Measurements from ENCODE around the gene IL1RAP.

IL1RAP gene

DNA sequence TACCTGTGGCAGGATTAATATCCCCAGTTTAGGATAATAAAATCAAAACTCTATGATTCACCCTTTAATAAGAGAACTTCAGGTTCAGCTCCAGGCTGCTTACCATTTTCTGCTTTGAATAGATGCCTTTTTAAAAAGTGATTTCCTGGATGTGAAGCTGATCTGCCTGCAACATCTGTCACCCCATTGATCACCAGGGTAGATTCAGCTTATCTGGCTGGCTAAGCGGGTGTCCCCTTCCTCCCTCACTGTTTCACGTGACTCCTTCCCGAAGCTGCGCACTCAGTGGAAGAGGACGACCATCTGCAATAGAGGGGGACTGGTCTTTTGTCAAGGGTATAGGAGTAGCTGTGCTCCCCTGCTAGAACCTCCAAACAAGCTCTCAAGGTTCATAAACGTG lies 128.1 kb downstream of the IL1RAP start:
- no peaks in the 10 kb centered on the region for H3K4me1 ChIP-seq
- H3K4me3 ChIP-seq = no peak overlapping the region
- no peaks in the 10 kb centered on the region for H3K9me3 ChIP-seq (replicated peaks in 1 of 11)
- H3K27me3 ChIP-seq = no peaks in the 10 kb centered on the region
- no peak overlapping the region for H3K4me2 ChIP-seq
- peaks cover 0 to 26% (median 8%) of the 10 kb centered on the region in 11 experiments; a peak in 9 of 22 replicates for H3K36me3 ChIP-seq
- no peak overlapping the region for H3K27ac ChIP-seq
- H3K9ac ChIP-seq = no peak overlapping the region
- no peak for TF ChIP-seq Cebpa-rat (IDR thresholded peaks at IDR 0.05)
- H4K20me1 ChIP-seq = no peaks in the 10 kb centered on the region

- no peaks in the 10 kb centered on the region for H4K20me1 ChIP-seq
- H3K9ac ChIP-seq = no peak overlapping the region
- H3K27me3 ChIP-seq = no peaks in the 10 kb centered on the region
- H3K4me2 ChIP-seq = no peak overlapping the region
- peaks cover 0 to 45% (median 8%) of the 10 kb centered on the region in 11 experiments; a peak in 11 of 22 replicates for H3K36me3 ChIP-seq
- no peak overlapping the region for H3K27ac ChIP-seq
- H3K9me3 ChIP-seq (replicated peaks in 1 of 11) = no peaks in the 10 kb centered on the region
- no peak overlapping the region for H3K4me3 ChIP-seq
- no peaks in the 10 kb centered on the region for H3K4me1 ChIP-seq
- TF ChIP-seq Cebpa-rat (IDR thresholded peaks at IDR 0.05) = no peak
Observed at GRCh38 chr3:190644035-190644434, 130.2 kb downstream of the IL1RAP start.

DNA sequence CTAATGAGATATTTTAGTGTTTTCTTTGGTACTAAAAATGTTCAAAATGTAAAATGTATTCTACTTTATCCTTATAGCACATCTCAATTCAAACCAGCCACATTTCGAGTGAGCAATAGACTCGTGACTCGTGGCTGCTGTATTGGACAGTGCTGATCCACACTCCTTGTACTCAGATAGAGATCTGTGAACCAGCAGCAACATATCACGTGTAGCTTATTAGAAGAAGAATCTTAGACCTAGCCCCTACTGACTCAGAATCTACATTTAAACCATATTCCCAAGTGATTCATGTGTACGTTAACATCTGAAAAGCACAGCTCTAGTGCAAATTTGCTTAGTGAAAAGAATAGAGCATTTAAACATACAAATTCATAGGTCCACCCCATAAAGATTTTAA lies 130.9 kb downstream of the IL1RAP start:
- Histone ChIP-seq H3K36me3 (peaks cover 0 to 50% (median 8%) of the 10 kb centered on the region in 11 experiments; a peak in 12 of 22 replicates), H3K4me1 (no peaks in the 10 kb centered on the region), H3K9me3 (replicated peaks in 1 of 11) (no peaks in the 10 kb centered on the region), H3K4me3 (no peak overlapping the region), H3K9ac (no peak overlapping the region), H3K27ac (no peak overlapping the region), H4K20me1 (no peaks in the 10 kb centered on the region), H3K27me3 (no peaks in the 10 kb centered on the region), H3K4me2 (no peak overlapping the region)
- TF ChIP-seq Cebpa-rat (IDR thresholded peaks at IDR 0.05) = no peak

- H3K27me3 ChIP-seq = no peaks in the 10 kb centered on the region
- H3K4me1 ChIP-seq = no peaks in the 10 kb centered on the region
- H3K27ac ChIP-seq = no peak overlapping the region
- H3K4me3 ChIP-seq = no peak overlapping the region
- no peak overlapping the region for H3K4me2 ChIP-seq
- H3K9ac ChIP-seq = no peak overlapping the region
- no peaks in the 10 kb centered on the region for H4K20me1 ChIP-seq
- peaks cover 0 to 50% (median 8%) of the 10 kb centered on the region in 11 experiments; a peak in 12 of 22 replicates for H3K36me3 ChIP-seq
- no peaks in the 10 kb centered on the region for H3K9me3 ChIP-seq (replicated peaks in 1 of 11)
- no peak for TF ChIP-seq Cebpa-rat (IDR thresholded peaks at IDR 0.05)
Observed at GRCh38 chr3:190645932-190646460, 132.1 kb downstream of the IL1RAP start.

- no peaks in the 10 kb centered on the region for H3K9me3 ChIP-seq (replicated peaks in 1 of 11)
- TF ChIP-seq Cebpa-rat (IDR thresholded peaks at IDR 0.05) = no peak
- no peak overlapping the region for H3K4me3 ChIP-seq
- H4K20me1 ChIP-seq = no peaks in the 10 kb centered on the region
- H3K27me3 ChIP-seq = no peaks in the 10 kb centered on the region
- H3K9ac ChIP-seq = no peak overlapping the region
- H3K4me1 ChIP-seq = no peaks in the 10 kb centered on the region
- H3K27ac ChIP-seq = no peak overlapping the region
- peaks cover 0 to 44% (median 8%) of the 10 kb centered on the region in 11 experiments; a peak in 12 of 22 replicates for H3K36me3 ChIP-seq
- H3K4me2 ChIP-seq = no peak overlapping the region
Observed at GRCh38 chr3:190646996-190647395, 133.1 kb downstream of the IL1RAP start.

GRCh38 chr3:190655933-190656332 lies 142.0 kb downstream of the IL1RAP start:
- Histone ChIP-seq H4K20me1 (no peaks in the 10 kb centered on the region), H3K27ac (no peak overlapping the region), H3K4me2 (no peak overlapping the region), H3K4me3 (no peak overlapping the region), H3K4me1 (no peaks in the 10 kb centered on the region), H3K9ac (no peak overlapping the region), H3K36me3 (no peaks in the 10 kb centered on the region), H3K27me3 (no peaks in the 10 kb centered on the region), H3K9me3 (replicated peaks in 1 of 11) (no peaks in the 10 kb centered on the region)
- no peak for TF ChIP-seq Cebpa-rat (IDR thresholded peaks at IDR 0.05)

GRCh38 chr3:190658106-190658505 lies 144.2 kb downstream of the IL1RAP start:
- no peak overlapping the region for H3K9ac ChIP-seq
- no peaks in the 10 kb centered on the region for H3K4me1 ChIP-seq
- H3K36me3 ChIP-seq = no peaks in the 10 kb centered on the region
- no peaks in the 10 kb centered on the region for H3K27me3 ChIP-seq
- H3K27ac ChIP-seq = no peak overlapping the region
- H4K20me1 ChIP-seq = no peaks in the 10 kb centered on the region
- TF ChIP-seq Cebpa-rat (IDR thresholded peaks at IDR 0.05) = no peak
- H3K4me2 ChIP-seq = no peak overlapping the region
- H3K4me3 ChIP-seq = no peak overlapping the region
- no peaks in the 10 kb centered on the region for H3K9me3 ChIP-seq (replicated peaks in 1 of 11)

DNA sequence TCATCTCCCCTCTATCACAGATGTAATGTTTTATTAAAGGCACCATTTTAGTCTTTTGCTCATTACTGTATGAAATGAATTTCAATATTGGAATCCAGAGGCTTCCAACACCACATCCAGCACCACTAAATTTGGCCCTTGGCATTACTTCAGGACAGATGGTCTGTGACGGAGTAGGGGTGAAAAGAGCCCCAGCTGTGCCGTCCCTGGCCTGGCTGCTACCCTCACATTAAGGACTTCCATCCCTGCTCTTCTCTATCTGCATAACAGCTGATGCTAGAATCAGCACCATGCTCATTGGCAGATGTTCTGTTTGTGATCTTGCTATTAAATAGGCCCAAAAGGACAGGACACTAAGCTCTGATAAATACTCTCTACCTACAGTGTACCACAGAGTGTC lies 152.9 kb downstream of the IL1RAP start:
- no peak overlapping the region for H3K4me3 ChIP-seq
- no peaks in the 10 kb centered on the region for H3K9me3 ChIP-seq (replicated peaks in 1 of 11)
- no peaks in the 10 kb centered on the region for H3K36me3 ChIP-seq
- H3K27me3 ChIP-seq = no peaks in the 10 kb centered on the region
- H4K20me1 ChIP-seq = no peaks in the 10 kb centered on the region
- no peak overlapping the region for H3K4me2 ChIP-seq
- no peaks in the 10 kb centered on the region for H3K4me1 ChIP-seq
- no peak overlapping the region for H3K9ac ChIP-seq
- no peak for TF ChIP-seq Cebpa-rat (IDR thresholded peaks at IDR 0.05)
- no peak overlapping the region for H3K27ac ChIP-seq

- no peak for TF ChIP-seq Cebpa-rat (IDR thresholded peaks at IDR 0.05)
- H3K27me3 ChIP-seq = no peaks in the 10 kb centered on the region
- no peaks in the 10 kb centered on the region for H3K4me1 ChIP-seq
- H3K4me2 ChIP-seq = no peak overlapping the region
- H4K20me1 ChIP-seq = no peaks in the 10 kb centered on the region
- no peak overlapping the region for H3K27ac ChIP-seq
- H3K9ac ChIP-seq = no peak overlapping the region
- H3K9me3 ChIP-seq (replicated peaks in 1 of 11) = no peaks in the 10 kb centered on the region
- H3K4me3 ChIP-seq = no peak overlapping the region
- H3K36me3 ChIP-seq = no peaks in the 10 kb centered on the region
Observed at GRCh38 chr3:190671658-190672057, 157.8 kb downstream of the IL1RAP start.

- no peak overlapping the region for H3K4me3 ChIP-seq
- peaks cover 5 to 7% (median 6%) of the 10 kb centered on the region in 11 experiments; a peak in 21 of 22 replicates for H3K9me3 ChIP-seq (replicated peaks in 1 of 11)
- no peaks in the 10 kb centered on the region for H4K20me1 ChIP-seq
- no peak for TF ChIP-seq Cebpa-rat (IDR thresholded peaks at IDR 0.05)
- no peaks in the 10 kb centered on the region for H3K36me3 ChIP-seq
- no peak overlapping the region for H3K27ac ChIP-seq
- no peak overlapping the region for H3K9ac ChIP-seq
- H3K27me3 ChIP-seq = no peaks in the 10 kb centered on the region
- H3K4me2 ChIP-seq = no peak overlapping the region
- no peaks in the 10 kb centered on the region for H3K4me1 ChIP-seq
Observed at GRCh38 chr3:190673148-190673547, 159.3 kb downstream of the IL1RAP start.
